HepG2 (cell line): ENCODE results near the gene ASTN2. TPM values are rescaled to one million over a fixed set of nuclear protein-coding genes. Genes with fewer than 3 reads are reported as not detected.

Experiments
- ATAC-seq: fragments of 200-7000 bp; cut with Tn5 transposase; 3 replicates; pipeline ENCODE4 v1.9.1; 2020; ENCODE audit warnings: mild to moderate bottlenecking, moderate library complexity
- BruUV-seq: library from RNA; stranded (reverse); fragments of 400-500 nt; replicated peaks from 2 replicates; lab custom pipeline; 2021; lab: Mats Ljungman, UMichigan
- CTCF ChIA-PET: fragments of 300-600 bp; formaldehyde crosslinking; extraction: SDS; loops from one replicate; lab custom pipeline; 2021; ENCODE audit warnings: low total read pairs, inconsistent platforms, low intra/inter-chr PET ratio; lab: Yijun Ruan, JAX
- POLR2A ChIA-PET: fragments of 350-600 bp; sonication (Branson Sonifier 250); formaldehyde crosslinking; loops from one replicate; lab custom pipeline; 2020; ENCODE audit warnings: antibody characterized with exemption, inconsistent platforms; lab: Yijun Ruan, JAX
- DNase-seq: peaks from one replicate; pipeline ENCODE4 v3.0.0-alpha.2; 2015; ENCODE audit warnings: low spot score
- FAIRE-seq: peaks from 3 replicates; lab custom pipeline; 2011; peaks lifted over from hg19 to GRCh38; lab: Jason Lieb, UNC
- H2AFZ ChIP-seq: one replicate; pipeline ENCODE4 v1.6.1; 2011; ENCODE audit warnings: low read length, inconsistent platforms
- H3K27ac ChIP-seq: fragments of 300-600 bp; 3 replicates; pipeline ENCODE4 v1.8.0; 2011; ENCODE audit warnings: mixed run types, mild to moderate bottlenecking, mixed read lengths, low read length, inconsistent platforms; ENCODE audit not compliant: insufficient read depth; ENCODE audit errors: extremely low read length
- H3K27me3 ChIP-seq, 2 experiments: fragments of 200-600 bp in 1 of 2; 2 replicates in 1 of 2; 3 replicates in 1 of 2; pipeline versions ENCODE4 v1.6.0 to v1.8.0; 2011; ENCODE audit warnings: low read length in 2 of 2, mild to moderate bottlenecking in 2 of 2, moderate library complexity in 2 of 2, inconsistent platforms in 1 of 2; ENCODE audit not compliant: insufficient read depth in 2 of 2, control insufficient read depth in 1 of 2
- H3K36me3 ChIP-seq, 2 experiments: fragments of 200-600 bp in 1 of 2; replicated peaks in 1 of 2; 2 replicates in 1 of 2; 3 replicates in 1 of 2; pipeline versions ENCODE4 v1.5.1 to v1.8.0; 2011; ENCODE audit warnings: low read length in 2 of 2, inconsistent platforms in 1 of 2; ENCODE audit not compliant: insufficient read depth in 2 of 2, control insufficient read depth in 1 of 2
- H3K4me1 ChIP-seq: 2 replicates; pipeline ENCODE4 v1.5.1; 2012; ENCODE audit warnings: low read length, inconsistent platforms; ENCODE audit not compliant: insufficient read depth
- H3K4me2 ChIP-seq: 2 replicates; pipeline ENCODE4 v1.6.0; 2011; ENCODE audit warnings: low read depth, low read length, inconsistent platforms
- H3K4me3 ChIP-seq, 3 experiments: fragments of 200-600 bp in 1 of 3; sonication (generic), shearing (Covaris generic) in 1 of 3; replicated peaks in 1 of 3; 2 replicates each; pipeline ENCODE4 v1.5.1; 2011 to 2016; ENCODE audit warnings: low read length in 3 of 3, inconsistent platforms in 2 of 3, low read depth in 2 of 3, mild to moderate bottlenecking in 2 of 3, control low read depth in 1 of 3, mixed read lengths in 1 of 3; ENCODE audit not compliant: insufficient read depth in 1 of 3
- H3K79me2 ChIP-seq: one replicate; pipeline ENCODE4 v1.6.1; 2011; ENCODE audit warnings: low read length, inconsistent platforms; ENCODE audit not compliant: insufficient read depth
- H3K9ac ChIP-seq: 2 replicates; pipeline ENCODE4 v1.6.0; 2011; ENCODE audit warnings: mild to moderate bottlenecking, low read depth, low read length, inconsistent platforms; ENCODE audit not compliant: insufficient read depth
- H3K9me3 ChIP-seq: 2 replicates; pipeline ENCODE4 v1.5.1; 2012; ENCODE audit warnings: mild to moderate bottlenecking, low read length
- H4K20me1 ChIP-seq: 2 replicates; pipeline ENCODE4 v1.6.0; 2011; ENCODE audit warnings: inconsistent platforms, mild to moderate bottlenecking, low read length, moderate library complexity; ENCODE audit not compliant: insufficient read depth
- ADNP ChIP-seq: sonication (generic); formaldehyde crosslinking; IDR thresholded peaks from 2 replicates; pipeline ENCODE4 v1.4.0; 2020; ENCODE audit warnings: missing genetic modification reagents
- CEBPG ChIP-seq: IDR thresholded peaks from 2 replicates; pipeline ENCODE4 v1.6.1; 2016
- GABPB1 ChIP-seq: IDR thresholded peaks from 2 replicates; pipeline ENCODE4 v1.6.1; 2016; ENCODE audit warnings: mild to moderate bottlenecking, missing genetic modification reagents, moderate library complexity, missing compliant biosample characterization
- HNF4A ChIP-seq: sonication (generic); formaldehyde crosslinking; IDR thresholded peaks from 2 replicates; pipeline ENCODE4 v1.4.0; 2020; ENCODE audit warnings: missing genetic modification reagents
- MATR3 ChIP-seq: sonication (generic); formaldehyde crosslinking; IDR thresholded peaks from 2 replicates; pipeline ENCODE4 v1.4.0; 2020; ENCODE audit warnings: missing genetic modification reagents
- PAF1 ChIP-seq: IDR thresholded peaks from 2 replicates; pipeline ENCODE4 v1.6.1; 2016; ENCODE audit warnings: missing genetic modification reagents, missing compliant biosample characterization
- PITX1 ChIP-seq: sonication (generic); formaldehyde crosslinking; IDR thresholded peaks from 2 replicates; pipeline ENCODE4 v1.5.1; 2020; ENCODE audit warnings: mild to moderate bottlenecking, missing genetic modification reagents
- SPEN ChIP-seq: sonication (generic); formaldehyde crosslinking; IDR thresholded peaks from 2 replicates; pipeline ENCODE4 v1.5.1; 2020; ENCODE audit warnings: low read depth, mild to moderate bottlenecking, missing genetic modification reagents
- TP53 ChIP-seq: sonication (generic); formaldehyde crosslinking; conservative IDR thresholded peaks from 2 replicates; pipeline ENCODE4 v1.4.0; 2020; ENCODE audit warnings: missing genetic modification reagents
- ZBTB7B ChIP-seq: sonication (generic); formaldehyde crosslinking; IDR thresholded peaks from 2 replicates; pipeline ENCODE4 v1.4.0; 2020; ENCODE audit warnings: missing genetic modification reagents
- ZNF138 ChIP-seq: sonication (generic); formaldehyde crosslinking; IDR thresholded peaks from 2 replicates; pipeline ENCODE4 v1.5.0; 2020; ENCODE audit warnings: mild to moderate bottlenecking, low read depth, missing genetic modification reagents
- ZNF274 ChIP-seq: sonication (generic); formaldehyde crosslinking; IDR thresholded peaks from 2 replicates; pipeline ENCODE4 v1.5.1; 2020; ENCODE audit warnings: mild to moderate bottlenecking, missing genetic modification reagents
- ZNF605 ChIP-seq: sonication (generic); formaldehyde crosslinking; IDR thresholded peaks from 2 replicates; pipeline ENCODE4 v1.8.0; 2022; ENCODE audit warnings: mild to moderate bottlenecking, missing genetic modification reagents
- ZSCAN12 ChIP-seq: sonication (generic); formaldehyde crosslinking; IDR thresholded peaks from 2 replicates; pipeline ENCODE4 v1.9.0; 2021; ENCODE audit warnings: mild to moderate bottlenecking, missing genetic modification reagents
- ZSCAN30 ChIP-seq: sonication (generic); formaldehyde crosslinking; IDR thresholded peaks from 2 replicates; pipeline ENCODE4 v1.5.0; 2020; ENCODE audit warnings: mild to moderate bottlenecking, missing genetic modification reagents
- whole genome bisulfite sequencing: methylation state at CpG from one replicate; pipeline ENCODE4 v1.1.6; 2017; ENCODE audit warnings: low lambda C conversion rate; 5-methylcytosine and 5-hydroxymethylcytosine counted together
- in situ Hi-C: cut with HindIII; loops from 2 replicates; pipeline ENCODE4 v1.10.0; 2017; ENCODE audit warnings: low pct_unique_long_range_greater_than_20kb; ENCODE audit not compliant: extremely low pct_ligation_motif_present
- intact Hi-C: fragments of 100-400 bp; cut with micrococcal nuclease; formaldehyde crosslinking; loops from one replicate; pipeline ENCODE4 v1.10.0; 2022; ENCODE audit not compliant: unreplicated experiment
- polyA plus RNA-seq, 8 experiments: library from polyadenylated mRNA; depleted of rRNA in 3 of 8; stranded (reverse) in 7 of 8; unstranded in 1 of 8; fragments of >200 nt; fragmentation: Illumina TruSeq in 4 of 8; extraction: Trizol in 4 of 8; gene quantifications; 2 replicates each; pipeline versions ENCODE4 v1.2.1 to v1.2.3, GENCODE V29; 2011 to 2016; ENCODE audit warnings: low read depth in 4 of 8, missing spikeins in 1 of 8, mixed read lengths in 1 of 8; ENCODE audit not compliant: insufficient read depth in 1 of 8
- total RNA-seq, 5 experiments: library from RNA; depleted of rRNA; stranded (reverse); fragments of >200 nt; fragmentation: Illumina TruSeq; extraction: Trizol; gene quantifications; 2 replicates each; pipeline ENCODE4 v1.2.3, GENCODE V29; 2016; ENCODE audit warnings: low read depth in 1 of 5
- TF ChIP-seq, protein P1 (sequence below): IDR thresholded peaks from 2 replicates; pipeline ENCODE4 v1.6.1; 2012; ENCODE audit warnings: low read depth, low read length, improper control_type of control experiment

Gene ASTN2
- total and polyA plus RNA-seq, 2 of the 13 experiments (the other 11 are each of a cell fraction or from before 2014, with no cell fraction given): 5.2 to 13.5 TPM

GRCh38 chr9:116760636-116761035 is 654.2 kb downstream of the ASTN2 start:
- intact Hi-C loops: no loop called here
- H3K4me1 ChIP-seq: no peaks in the 10 kb centered on the region
- POLR2A ChIA-PET: no interaction called here

GRCh38 chr9:116757030-116757429 is 657.8 kb downstream of the ASTN2 start:
- H3K4me1 ChIP-seq: no peaks in the 10 kb centered on the region
- no peaks in the 10 kb centered on the region for H3K36me3 ChIP-seq
- WGBS: 51% methylated on average over 6 of the region's 7 CpGs
- H3K4me2 ChIP-seq: no peak overlapping the region
- H4K20me1 ChIP-seq: no peaks in the 10 kb centered on the region
- ATAC-seq: no peak
- BruUV-seq: no TSS peak
- H3K27me3 ChIP-seq: no peaks in the 10 kb centered on the region
- no peak for FAIRE-seq
- H3K9me3 ChIP-seq: 0 out of 2 replicates have a peak, but pooled peaks cover 4% of the 10 kb centered on the region
- H2AFZ ChIP-seq: no peak overlapping the region
- in situ Hi-C loops (no loop called here), intact Hi-C loops (no loop called here)
- DNase-seq: no peak
- H3K79me2 ChIP-seq: no peaks in the 10 kb centered on the region
- H3K9ac ChIP-seq: no peak overlapping the region
- CTCF ChIA-PET: no interaction called here
- no peak overlapping the region for H3K4me3 ChIP-seq
- no peak overlapping the region for H3K27ac ChIP-seq
- TF ChIP-seq ZSCAN30 (CRISPR knock-in tag): no peak
- no peak for TF ChIP-seq TP53
- no peak for TF ChIP-seq ADNP (CRISPR knock-in tag)
- TF ChIP-seq GABPB1: no peak
- POLR2A ChIA-PET: no interaction called here

More at GRCh38 chr9:116760636-116761035, 654.2 kb downstream of the ASTN2 start:
- H3K4me3 ChIP-seq: no peak overlapping the region
- no TSS peak for BruUV-seq
- H3K4me2 ChIP-seq: no peak overlapping the region
- no peaks in the 10 kb centered on the region for H4K20me1 ChIP-seq
- H2AFZ ChIP-seq: no peak overlapping the region
- H3K27ac ChIP-seq: no peak overlapping the region
- TF ChIP-seq HNF4A (CRISPR knock-in tag): no peak
- TF ChIP-seq ZNF605 (CRISPR knock-in tag): no peak
- TF ChIP-seq ZNF274: no peak
- TF ChIP-seq PITX1: no peak
- TF ChIP-seq CEBPG (CRISPR knock-in tag): no peak
- TF ChIP-seq, protein P1, sequence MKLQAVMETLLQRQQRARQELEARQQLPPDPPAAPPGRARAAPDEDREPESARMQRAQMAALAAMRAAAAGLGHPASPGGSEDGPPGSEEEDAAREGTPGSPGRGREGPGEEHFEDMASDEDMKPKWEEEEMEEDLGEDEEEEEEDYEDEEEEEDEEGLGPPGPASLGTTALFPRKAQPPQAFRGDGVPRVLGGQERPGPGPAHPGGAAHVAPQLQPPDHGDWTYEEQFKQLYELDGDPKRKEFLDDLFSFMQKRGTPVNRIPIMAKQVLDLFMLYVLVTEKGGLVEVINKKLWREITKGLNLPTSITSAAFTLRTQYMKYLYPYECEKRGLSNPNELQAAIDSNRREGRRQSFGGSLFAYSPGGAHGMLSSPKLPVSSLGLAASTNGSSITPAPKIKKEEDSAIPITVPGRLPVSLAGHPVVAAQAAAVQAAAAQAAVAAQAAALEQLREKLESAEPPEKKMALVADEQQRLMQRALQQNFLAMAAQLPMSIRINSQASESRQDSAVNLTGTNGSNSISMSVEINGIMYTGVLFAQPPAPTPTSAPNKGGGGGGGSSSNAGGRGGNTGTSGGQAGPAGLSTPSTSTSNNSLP: no peak
- TF ChIP-seq ZNF138 (CRISPR knock-in tag): no peak
- no peak for TF ChIP-seq ZBTB7B (CRISPR knock-in tag)
- no peak for TF ChIP-seq MATR3 (CRISPR knock-in tag)
- TF ChIP-seq ZSCAN12 (CRISPR knock-in tag): no peak
- no peak for TF ChIP-seq SPEN
- no peak for TF ChIP-seq PAF1 (CRISPR knock-in tag)
- no peaks in the 10 kb centered on the region for H3K27me3 ChIP-seq
- no peak for ATAC-seq
- CTCF ChIA-PET: no interaction called here
- DNase-seq: no peak
- H3K36me3 ChIP-seq: no peaks in the 10 kb centered on the region
- no peaks in the 10 kb centered on the region for H3K79me2 ChIP-seq
- in situ Hi-C loops: no loop called here
- WGBS: 11% methylated on average over 5 of the region's 5 CpGs
- H3K9me3 ChIP-seq: 0 out of 2 replicates have a peak, but pooled peaks cover 3% of the 10 kb centered on the region
- FAIRE-seq: no peak
- no peak overlapping the region for H3K9ac ChIP-seq
